ENCODE data around the gene CDYL2.

Gene CDYL2

GRCh38 chr16:80607204-80607603 is 197.2 kb downstream of the CDYL2 start:
- in situ Hi-C loops (cut with MboI; ENCODE audit: low sequenced_read_pairs): no loop called here

- in situ Hi-C loops (cut with MboI; ENCODE audit: low sequenced_read_pairs): no loop called here
These were observed 198.1 kb downstream of the CDYL2 start for GRCh38 chr16:80606221-80606766.

DNA sequence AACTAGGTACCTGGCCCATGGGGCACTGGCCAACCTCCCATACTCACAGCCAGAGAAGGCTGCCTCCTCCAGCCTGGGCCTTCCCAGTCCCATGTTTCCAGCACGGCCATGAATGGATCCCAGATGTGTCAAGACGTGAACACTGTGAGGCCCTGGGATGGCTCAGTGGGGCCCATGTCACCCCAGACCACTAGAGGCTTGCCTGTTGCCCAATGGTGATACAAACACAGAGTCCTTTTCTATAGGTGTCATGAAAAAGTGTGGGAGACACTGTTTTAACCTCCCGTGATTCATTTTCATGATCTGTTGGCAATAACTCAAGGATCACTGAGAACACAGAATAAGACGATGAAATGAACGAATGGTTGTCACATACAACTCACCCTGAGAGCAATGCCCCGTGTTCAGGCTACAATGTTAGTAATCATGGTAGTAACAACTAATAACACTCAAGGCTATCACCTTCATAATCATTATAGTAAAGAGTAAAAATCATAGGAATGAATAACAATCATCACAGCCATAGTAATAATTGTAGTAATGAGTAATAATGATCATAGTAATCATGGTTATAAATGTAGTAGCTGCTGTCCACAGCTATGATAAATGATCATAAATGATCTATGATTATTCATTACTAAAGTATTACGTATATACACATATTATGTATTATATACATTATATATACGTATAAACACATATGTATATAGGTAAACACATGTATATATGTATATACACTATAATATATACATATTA is 199.6 kb downstream of the CDYL2 start:
- in situ Hi-C loops (cut with MboI; ENCODE audit: low sequenced_read_pairs): no loop called here

DNA sequence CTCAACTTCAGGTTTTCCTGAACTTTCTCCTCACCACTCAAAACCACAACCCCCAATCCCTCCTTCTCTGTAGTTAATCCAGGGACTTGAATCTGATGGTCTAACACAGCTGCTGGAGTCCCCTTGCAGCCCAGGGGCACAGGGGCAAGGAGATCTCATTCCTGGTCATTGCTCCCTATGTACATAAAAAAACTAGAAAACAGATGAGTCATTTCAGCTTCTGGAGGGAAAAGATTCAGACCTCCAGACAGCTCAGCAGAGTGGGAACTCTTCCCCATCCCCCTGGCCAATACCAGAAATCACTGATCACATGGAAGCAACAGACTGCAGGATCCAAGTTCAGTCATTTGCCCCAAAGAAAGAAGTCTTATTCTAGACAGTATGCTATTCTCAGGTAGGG is 201.5 kb downstream of the CDYL2 start:
- in situ Hi-C loops (cut with MboI; ENCODE audit: low sequenced_read_pairs): no loop called here

DNA sequence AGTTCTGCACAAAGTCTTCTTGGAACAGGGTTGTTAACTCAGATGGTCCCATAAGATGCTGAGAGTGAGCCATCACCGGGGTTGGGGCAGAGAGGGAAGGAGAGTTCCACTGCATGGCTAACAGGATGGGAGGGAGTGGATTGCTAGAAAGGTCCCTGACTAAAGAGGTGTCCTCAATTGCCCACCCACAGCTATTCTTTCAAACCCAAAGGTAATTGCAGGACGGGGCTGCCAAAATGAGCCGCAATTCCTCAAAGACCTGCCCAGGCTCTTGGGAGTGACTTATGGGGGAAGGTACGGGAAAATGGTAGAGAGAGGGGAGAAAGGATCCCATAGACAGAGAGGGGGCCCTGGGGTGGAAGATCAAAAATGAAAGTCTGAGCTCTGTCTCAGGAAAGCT is 203.2 kb downstream of the CDYL2 start:
- in situ Hi-C loops (cut with MboI; ENCODE audit: low sequenced_read_pairs): no loop called here

GRCh38 chr16:80599466-80599865 is 204.9 kb downstream of the CDYL2 start:
- in situ Hi-C loops (cut with MboI; ENCODE audit: low sequenced_read_pairs): no loop called here

GRCh38 chr16:80596507-80597207 is 207.7 kb downstream of the CDYL2 start:
- in situ Hi-C loops (cut with MboI; ENCODE audit: low sequenced_read_pairs): no loop called here

DNA sequence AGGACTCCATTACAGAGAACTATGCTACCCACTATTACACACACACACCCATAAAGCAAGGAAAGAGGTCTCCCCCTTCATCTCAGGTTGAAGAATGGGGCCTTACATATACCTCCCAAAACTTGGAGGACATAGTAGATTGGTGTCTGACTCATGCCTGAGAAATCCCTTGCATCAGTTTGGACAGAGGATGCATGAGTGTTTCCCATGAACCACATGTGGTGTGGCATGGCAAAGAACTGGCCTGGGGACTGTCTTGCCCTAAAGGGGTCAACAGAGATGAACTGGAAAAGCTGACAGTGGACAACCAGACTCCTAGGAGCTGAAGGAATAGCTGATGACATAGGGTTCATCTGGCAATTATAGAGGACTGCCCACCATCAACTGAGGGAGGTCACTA is 209.6 kb downstream of the CDYL2 start:
- in situ Hi-C loops (cut with MboI; ENCODE audit: low sequenced_read_pairs): no loop called here

GRCh38 chr16:80592273-80592672 is 212.1 kb downstream of the CDYL2 start:
- in situ Hi-C loops (cut with MboI; ENCODE audit: low sequenced_read_pairs): no loop called here

GRCh38 chr16:80591071-80591915 is 213.1 kb downstream of the CDYL2 start:
- in situ Hi-C loops (cut with MboI; ENCODE audit: low sequenced_read_pairs): no loop called here

- in situ Hi-C loops (cut with MboI; ENCODE audit: low sequenced_read_pairs): no loop called here
These were observed 217.3 kb downstream of the CDYL2 start for GRCh38 chr16:80587071-80587470.

GRCh38 chr16:80586476-80586875 is 217.9 kb downstream of the CDYL2 start:
- in situ Hi-C loops (cut with MboI; ENCODE audit: low sequenced_read_pairs): no loop called here

GRCh38 chr16:80585764-80586163 is 218.6 kb downstream of the CDYL2 start:
- in situ Hi-C loops (cut with MboI; ENCODE audit: low sequenced_read_pairs): no loop called here

GRCh38 chr16:80583466-80583865 is 220.9 kb downstream of the CDYL2 start:
- in situ Hi-C loops (cut with MboI; ENCODE audit: low sequenced_read_pairs): no loop called here

- in situ Hi-C loops (cut with MboI; ENCODE audit: low sequenced_read_pairs): no loop called here
These were observed 224.1 kb downstream of the CDYL2 start for GRCh38 chr16:80580109-80580832.

GRCh38 chr16:80577485-80578280 is 226.7 kb downstream of the CDYL2 start:
- in situ Hi-C loops (cut with MboI; ENCODE audit: low sequenced_read_pairs): no loop called here

DNA sequence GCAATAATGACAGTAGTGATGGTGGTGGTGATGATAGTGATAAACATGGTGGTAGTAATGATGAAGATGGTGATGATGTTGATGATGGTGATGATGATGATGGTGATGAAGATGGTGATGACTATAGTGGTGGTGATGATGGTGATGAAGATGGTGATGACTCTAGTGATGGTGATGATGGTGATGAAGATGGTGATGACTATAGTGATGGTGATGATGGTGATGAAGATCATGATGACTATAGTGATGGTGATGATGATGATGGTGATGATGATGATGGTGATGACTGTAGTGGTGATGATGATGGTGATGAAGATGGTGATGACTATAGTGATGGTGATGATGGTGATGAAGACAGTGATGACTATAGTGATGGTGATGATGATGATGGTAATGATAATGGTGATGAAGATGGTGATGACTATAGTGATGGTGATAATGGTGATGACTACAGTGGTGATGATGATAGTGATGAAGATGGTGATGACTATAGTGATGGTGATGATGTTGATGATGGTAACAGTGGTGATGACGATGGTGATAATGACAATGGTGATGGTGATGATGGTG is 228.0 kb downstream of the CDYL2 start:
- in situ Hi-C loops (cut with MboI; ENCODE audit: low sequenced_read_pairs): no loop called here

- in situ Hi-C loops (cut with MboI; ENCODE audit: low sequenced_read_pairs): no loop called here
These were observed 230.7 kb downstream of the CDYL2 start for GRCh38 chr16:80573700-80574120.

DNA sequence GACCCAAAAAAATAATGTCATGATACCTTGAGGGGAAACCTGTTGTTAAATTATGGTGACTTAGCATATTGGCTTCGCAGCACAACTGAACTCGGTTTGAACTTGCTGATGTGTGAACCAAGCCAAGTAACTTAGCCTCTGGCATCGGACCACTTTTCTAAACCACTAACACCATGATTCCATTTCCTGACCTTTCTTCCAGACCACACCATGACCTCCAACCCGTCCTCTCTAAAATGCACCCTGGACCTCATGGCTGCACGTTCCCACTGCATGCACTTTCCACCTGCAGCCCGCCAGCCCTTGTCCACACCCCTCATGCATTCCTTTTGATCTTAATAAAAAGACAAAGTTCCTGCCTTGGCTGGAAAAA is 234.3 kb downstream of the CDYL2 start:
- in situ Hi-C loops (cut with MboI; ENCODE audit: low sequenced_read_pairs): no loop called here
